GM21717 (cell line): ENCODE measurements around the gene RBM4.

Experiments used
- ATAC-seq: cut with Tn5 transposase; IDR thresholded peaks from one replicate; pipeline ENCODE4 v1.9.1; 2021; ENCODE audit warnings: mild to moderate bottlenecking, moderate library complexity; ENCODE audit not compliant: unreplicated experiment

RBM4 gene

GRCh38 chr11:66687831-66688281 lies 49.4 kb downstream of the RBM4 start:
- no peak for ATAC-seq

- no peak for ATAC-seq
Measured at GRCh38 chr11:66688561-66689534, 50.3 kb downstream of the RBM4 start.

- ATAC-seq, result no peak
Measured at GRCh38 chr11:66689661-66690590, 51.4 kb downstream of the RBM4 start.

GRCh38 chr11:66691311-66691980 lies 52.9 kb downstream of the RBM4 start:
- no peak for ATAC-seq

- no peak for ATAC-seq
Measured at GRCh38 chr11:66692446-66692845, 53.9 kb downstream of the RBM4 start.

GRCh38 chr11:66692871-66693331 lies 54.4 kb downstream of the RBM4 start:
- no peak for ATAC-seq

GRCh38 chr11:66693356-66694055 lies 55.0 kb downstream of the RBM4 start:
- no peak for ATAC-seq

- no peak for ATAC-seq
Measured at GRCh38 chr11:66694056-66694410, 55.5 kb downstream of the RBM4 start.

- ATAC-seq, result no peak
Measured at GRCh38 chr11:66694732-66695207, 56.3 kb downstream of the RBM4 start.
